ENCODE measurements around the gene PARVA. TPM values are rescaled to one million over a fixed set of nuclear protein-coding genes. Genes with fewer than 3 reads are reported as not detected.

Gene PARVA
- total and polyA plus RNA-seq, 4 donors = 3.1 to 11.7 (median 11.2) TPM

GRCh38 chr11:12455938-12456337 lies 78.6 kb downstream of the PARVA start:
- H3K4me1 ChIP-seq (ENCODE audit: control insufficient read depth in 4 of 4, insufficient read depth in 4 of 4, low read length in 3 of 4) = no peaks in the 10 kb centered on the region
- WGBS = 94% methylated on average over 4 of the region's 4 CpGs
- no peak overlapping the region for H3K9ac ChIP-seq (ENCODE audit: low read depth in 1 of 2, low read length in 2 of 2)
- H3K4me3 ChIP-seq (ENCODE audit: low read depth in 1 of 3, low read length in 3 of 3) = no peak overlapping the region
- no peaks in the 10 kb centered on the region for H3K27me3 ChIP-seq (ENCODE audit: control insufficient read depth in 4 of 4, insufficient read depth in 4 of 4, low read length in 3 of 4)
- TF ChIP-seq RXRA (IDR thresholded peaks at IDR 0.05) = no peak
- no peak for TF ChIP-seq HNF4A (conservative IDR thresholded peaks at IDR 0.05)
- TF ChIP-seq FOXA1 (IDR thresholded peaks at IDR 0.05) = no peak
- TF ChIP-seq ATF3 (IDR thresholded peaks at IDR 0.05) = no peak
- TF ChIP-seq JUND (IDR thresholded peaks at IDR 0.05) = no peak
- no peak for TF ChIP-seq GABPA (IDR thresholded peaks at IDR 0.05 in 1 of 2, conservative IDR thresholded peaks at IDR 0.05 in 1 of 2)
- no peaks in the 10 kb centered on the region for H3K9me3 ChIP-seq (ENCODE audit: control insufficient read depth in 4 of 4, low read length in 3 of 4)
- no peak for DNase-seq (ENCODE audit: low spot score)
- no peaks in the 10 kb centered on the region for H3K36me3 ChIP-seq (ENCODE audit: control insufficient read depth in 4 of 4, insufficient read depth in 3 of 4, low read depth in 1 of 4, low read length in 3 of 4)
- H3K27ac ChIP-seq (ENCODE audit: low read depth in 1 of 2, low read length in 2 of 2) = no peak overlapping the region

GRCh38 chr11:12456651-12457579 lies 79.5 kb downstream of the PARVA start:
- TF ChIP-seq ATF3 (IDR thresholded peaks at IDR 0.05) (no peak), HNF4G (IDR thresholded peaks at IDR 0.05) (no peak), JUND (IDR thresholded peaks at IDR 0.05) (no peak), EGR1 (IDR thresholded peaks at IDR 0.05; ENCODE audit: low read depth in 2 of 2) (no peak), TAF1 (conservative IDR thresholded peaks at IDR 0.05) (no peak), RXRA (IDR thresholded peaks at IDR 0.05) (no peak), CTCF (IDR thresholded peaks at IDR 0.05; ENCODE audit: low read depth, low read length, missing input control) (no peak), ZBTB33 (IDR thresholded peaks at IDR 0.05) (no peak), FOXA1 (IDR thresholded peaks at IDR 0.05) (no peak), FOXA2 (IDR thresholded peaks at IDR 0.05) (no peak), RAD21 (IDR thresholded peaks at IDR 0.05) (no peak), GABPA (IDR thresholded peaks at IDR 0.05 in 1 of 2, conservative IDR thresholded peaks at IDR 0.05 in 1 of 2) (no peak), MAX (IDR thresholded peaks at IDR 0.05) (no peak), NR2F2 (IDR thresholded peaks at IDR 0.05) (no peak), REST (IDR thresholded peaks at IDR 0.05) (no peak)
- no peak for DNase-seq (ENCODE audit: low spot score)
- Histone ChIP-seq H3K4me3 (ENCODE audit: low read depth in 1 of 3, low read length in 3 of 3) (no peak overlapping the region), H3K27ac (ENCODE audit: low read depth in 1 of 2, low read length in 2 of 2) (no peak overlapping the region), H3K27me3 (ENCODE audit: control insufficient read depth in 4 of 4, insufficient read depth in 4 of 4, low read length in 3 of 4) (no peaks in the 10 kb centered on the region), H3K36me3 (ENCODE audit: control insufficient read depth in 4 of 4, insufficient read depth in 3 of 4, low read depth in 1 of 4, low read length in 3 of 4) (no peaks in the 10 kb centered on the region), H3K9me3 (ENCODE audit: control insufficient read depth in 4 of 4, low read length in 3 of 4) (no peaks in the 10 kb centered on the region), H3K9ac (ENCODE audit: low read depth in 1 of 2, low read length in 2 of 2) (no peak overlapping the region), H3K4me1 (ENCODE audit: control insufficient read depth in 4 of 4, insufficient read depth in 4 of 4, low read length in 3 of 4) (no peaks in the 10 kb centered on the region)
- WGBS = 73% methylated on average over 5 of the region's 5 CpGs

Measured in liver (tissue), 9 donors.